ENCODE results near the gene XRN1.
"Not testable (repeated sequence)": the region's sequence is repeated elsewhere in the genome, so short reads cannot be mapped to it uniquely, and the experiment has no call there.

XRN1 gene

GRCh38 chr3:142385078-142385477 lies 62.8 kb downstream of the XRN1 start:
- TF ChIP-seq CTCF (IDR thresholded peaks at IDR 0.05; ENCODE audit: insufficient read depth, low read length, poor library complexity, severe bottlenecking): no peak
- no peak for DNase-seq (ENCODE audit: extremely low read depth, insufficient read length)
- peaks cover 4% of the 10 kb centered on the region for H3K36me3 ChIP-seq (ENCODE audit: control insufficient read depth, insufficient read depth, low read length)
- no peak overlapping the region for H3K4me3 ChIP-seq (replicated peaks; ENCODE audit: low read depth, low read length)
- H3K27me3 ChIP-seq (replicated peaks; ENCODE audit: control insufficient read depth, insufficient read depth, low read length): no peaks in the 10 kb centered on the region

- no peaks in the 10 kb centered on the region for H3K27me3 ChIP-seq (replicated peaks; ENCODE audit: control insufficient read depth, insufficient read depth, low read length)
- peaks cover 3% of the 10 kb centered on the region for H3K36me3 ChIP-seq (ENCODE audit: control insufficient read depth, insufficient read depth, low read length)
- DNase-seq (ENCODE audit: extremely low read depth, insufficient read length): no peak
- no peak overlapping the region for H3K4me3 ChIP-seq (replicated peaks; ENCODE audit: low read depth, low read length)
- no peak for TF ChIP-seq CTCF (IDR thresholded peaks at IDR 0.05; ENCODE audit: insufficient read depth, low read length, poor library complexity, severe bottlenecking)
Measured at GRCh38 chr3:142374687-142375086, 73.2 kb downstream of the XRN1 start.

- DNase-seq (ENCODE audit: extremely low read depth, insufficient read length); H3K4me3 ChIP-seq (replicated peaks; ENCODE audit: low read depth, low read length); H3K27me3 ChIP-seq (replicated peaks; ENCODE audit: control insufficient read depth, insufficient read depth, low read length); H3K36me3 ChIP-seq (ENCODE audit: control insufficient read depth, insufficient read depth, low read length): not testable (repeated sequence)
Measured at GRCh38 chr3:142369576-142369975, 78.3 kb downstream of the XRN1 start.

- no peak for DNase-seq (ENCODE audit: extremely low read depth, insufficient read length)
- peak; percentile 29 for TF ChIP-seq CTCF (IDR thresholded peaks at IDR 0.05; ENCODE audit: insufficient read depth, low read length, poor library complexity, severe bottlenecking)
- Histone ChIP-seq H3K4me3 (replicated peaks; ENCODE audit: low read depth, low read length) (no peak overlapping the region), H3K27me3 (replicated peaks; ENCODE audit: control insufficient read depth, insufficient read depth, low read length) (no peaks in the 10 kb centered on the region), H3K36me3 (ENCODE audit: control insufficient read depth, insufficient read depth, low read length) (peaks cover 6% of the 10 kb centered on the region)
Measured at GRCh38 chr3:142366434-142366833, 81.4 kb downstream of the XRN1 start.

- Histone ChIP-seq H3K36me3 (ENCODE audit: control insufficient read depth, insufficient read depth, low read length) (peaks cover 6% of the 10 kb centered on the region), H3K27me3 (replicated peaks; ENCODE audit: control insufficient read depth, insufficient read depth, low read length) (no peaks in the 10 kb centered on the region), H3K4me3 (replicated peaks; ENCODE audit: low read depth, low read length) (no peak overlapping the region)
- no peak for TF ChIP-seq CTCF (IDR thresholded peaks at IDR 0.05; ENCODE audit: insufficient read depth, low read length, poor library complexity, severe bottlenecking)
- no peak for DNase-seq (ENCODE audit: extremely low read depth, insufficient read length)
Measured at GRCh38 chr3:142363936-142364467, 83.8 kb downstream of the XRN1 start.

- H3K36me3 ChIP-seq (ENCODE audit: control insufficient read depth, insufficient read depth, low read length); H3K27me3 ChIP-seq (replicated peaks; ENCODE audit: control insufficient read depth, insufficient read depth, low read length); H3K4me3 ChIP-seq (replicated peaks; ENCODE audit: low read depth, low read length); DNase-seq (ENCODE audit: extremely low read depth, insufficient read length): not testable (repeated sequence)
Measured at GRCh38 chr3:142363433-142363832, 84.4 kb downstream of the XRN1 start.

GRCh38 chr3:142359367-142359766 lies 88.5 kb downstream of the XRN1 start:
- Histone ChIP-seq H3K4me3 (replicated peaks; ENCODE audit: low read depth, low read length) (no peak overlapping the region), H3K36me3 (ENCODE audit: control insufficient read depth, insufficient read depth, low read length) (peaks cover 11% of the 10 kb centered on the region), H3K27me3 (replicated peaks; ENCODE audit: control insufficient read depth, insufficient read depth, low read length) (no peaks in the 10 kb centered on the region)
- TF ChIP-seq CTCF (IDR thresholded peaks at IDR 0.05; ENCODE audit: insufficient read depth, low read length, poor library complexity, severe bottlenecking): no peak
- no peak for DNase-seq (ENCODE audit: extremely low read depth, insufficient read length)

Data from GM06990 (cell line).